Common myeloid progenitor, CD34-positive (primary cell): Measurements from ENCODE around the gene COA5.
A peak's percentile ranks its signal among the peaks of the same experiment; 100 is the strongest.

Source experiments
- CTCF ChIA-PET: fragments of 350-600 bp; sonication (Branson Sonifier 250); formaldehyde crosslinking; loops from one replicate; lab custom pipeline; 2021; ENCODE audit warnings: antibody characterized with exemption; lab: Charles Lee
- POLR2A ChIA-PET: fragments of 350-600 bp; sonication (Branson Sonifier 250); formaldehyde crosslinking; loops from one replicate; lab custom pipeline; 2021; ENCODE audit warnings: antibody characterized with exemption; lab: Charles Lee
- DNase-seq, 3 donors: peaks; one replicate each; pipeline versions ENCODE4 v3.0.0 to v3.0.0-alpha.2; 2013
- H3K27ac ChIP-seq, 2 experiments: 1 replicate in 1 of 2; 2 replicates in 1 of 2; pipeline ENCODE4 v1.7.0; 2013; ENCODE audit warnings: inconsistent platforms in 2 of 2, low read length in 2 of 2, mild to moderate bottlenecking in 2 of 2, low read depth in 1 of 2, moderate library complexity in 1 of 2; ENCODE audit not compliant: severe bottlenecking in 2 of 2, insufficient read depth in 1 of 2, poor library complexity in 1 of 2
- H3K27me3 ChIP-seq, 5 experiments: replicated peaks in 2 of 5; 1 replicate in 3 of 5; 2 replicates in 2 of 5; pipeline versions ENCODE4 v1.6.1 to v1.7.0; 2013; ENCODE audit warnings: low read length in 4 of 5, mild to moderate bottlenecking in 2 of 5, moderate library complexity in 2 of 5, inconsistent platforms in 1 of 5; ENCODE audit not compliant: insufficient read depth in 5 of 5, control insufficient read depth in 4 of 5
- H3K36me3 ChIP-seq, 4 experiments: 1 replicate in 2 of 4; 2 replicates in 2 of 4; pipeline versions ENCODE4 v1.6.1 to v1.7.0; 2013; ENCODE audit warnings: low read length in 3 of 4, control low read depth in 1 of 4, mild to moderate bottlenecking in 1 of 4; ENCODE audit not compliant: control insufficient read depth in 4 of 4, insufficient read depth in 4 of 4
- H3K4me1 ChIP-seq, 4 experiments: 1 replicate in 3 of 4; 2 replicates in 1 of 4; pipeline versions ENCODE4 v1.6.1 to v1.7.1; 2013; ENCODE audit warnings: low read length in 3 of 4, mild to moderate bottlenecking in 3 of 4, control low read depth in 1 of 4, inconsistent platforms in 1 of 4, moderate library complexity in 1 of 4; ENCODE audit not compliant: control insufficient read depth in 4 of 4, insufficient read depth in 4 of 4; ENCODE audit errors: control extremely low read depth in 1 of 4
- H3K4me3 ChIP-seq, 7 experiments: 1 replicate in 4 of 7; 2 replicates in 3 of 7; pipeline versions ENCODE4 v1.5.1 to v1.7.0; 2013; ENCODE audit warnings: mild to moderate bottlenecking in 7 of 7, low read length in 6 of 7, moderate library complexity in 6 of 7, inconsistent platforms in 2 of 7, low read depth in 2 of 7, control low read depth in 1 of 7; ENCODE audit not compliant: insufficient read depth in 4 of 7, control insufficient read depth in 1 of 7; ENCODE audit errors: extremely low read depth in 1 of 7
- H3K9me3 ChIP-seq, 5 experiments: 1 replicate in 4 of 5; 2 replicates in 1 of 5; pipeline versions ENCODE4 v1.6.1 to v1.7.1; 2013; ENCODE audit warnings: low read length in 4 of 5, mild to moderate bottlenecking in 2 of 5, inconsistent platforms in 1 of 5, low read depth in 1 of 5, moderate library complexity in 1 of 5; ENCODE audit not compliant: control insufficient read depth in 4 of 5, insufficient read depth in 2 of 5; ENCODE audit errors: control extremely low read depth in 1 of 5
- WGBS: methylation state at CpG from one replicate; pipeline ENCODE4 v1.1.5; 2013; ENCODE audit not compliant: insufficient coverage; 5-methylcytosine and 5-hydroxymethylcytosine counted together

COA5 gene

GRCh38 chr2:98583816-98584618, 24.3 kb downstream of the COA5 start:
- WGBS: 100% methylated on average over 5 of the region's 10 CpGs
- DNase-seq: no peak
- ChIA-PET POLR2A (no interaction called here), CTCF (interaction anchor here (0.9 to 1.5 kb wide), 5 partner anchors 9 to 23 kb away, joined by 3 to 5 read pairs (median 4); no protein-coding TSS in a partner anchor)
- no peak overlapping the region for H3K4me3 ChIP-seq
- H3K36me3 ChIP-seq: peaks cover 4 to 50% (median 35%) of the 10 kb centered on the region in 4 experiments
- no peak overlapping the region for H3K27ac ChIP-seq
- no peaks in the 10 kb centered on the region for H3K9me3 ChIP-seq
- no peaks in the 10 kb centered on the region for H3K27me3 ChIP-seq
- no peaks in the 10 kb centered on the region for H3K4me1 ChIP-seq

- no peak overlapping the region for H3K4me3 ChIP-seq
- POLR2A ChIA-PET: no interaction called here
- H3K4me1 ChIP-seq: no peaks in the 10 kb centered on the region
- CTCF ChIA-PET: interaction anchor here (0.9 to 1.0 kb wide), 2 partner anchors 8 to 23 kb away, joined by 3 to 5 read pairs; no protein-coding TSS in a partner anchor
- H3K36me3 ChIP-seq: peaks cover 4 to 52% (median 37%) of the 10 kb centered on the region in 4 experiments
- H3K9me3 ChIP-seq: no peaks in the 10 kb centered on the region
- no peak overlapping the region for H3K27ac ChIP-seq
- no peaks in the 10 kb centered on the region for H3K27me3 ChIP-seq
- DNase-seq: no peak
- 100% methylated on average over 3 of the region's 7 CpGs for WGBS
Observed at GRCh38 chr2:98583276-98583675, 25.0 kb downstream of the COA5 start.

- no peaks in the 10 kb centered on the region for H3K27me3 ChIP-seq
- no peak for DNase-seq
- H3K9me3 ChIP-seq: no peaks in the 10 kb centered on the region
- no peaks in the 10 kb centered on the region for H3K4me1 ChIP-seq
- H3K27ac ChIP-seq: no peak overlapping the region
- H3K4me3 ChIP-seq: no peak overlapping the region
- WGBS: 96% methylated on average over 8 of the region's 9 CpGs
- ChIA-PET CTCF (interaction anchor here (1.0 kb wide), 1 partner anchor 24 kb away, joined by 5 read pairs; no protein-coding TSS in a partner anchor), POLR2A (no interaction called here)
- peaks cover 4 to 58% (median 39%) of the 10 kb centered on the region in 4 experiments for H3K36me3 ChIP-seq
Observed at GRCh38 chr2:98582523-98582922, 25.8 kb downstream of the COA5 start.

GRCh38 chr2:98580656-98581284, 27.5 kb downstream of the COA5 start:
- Histone ChIP-seq H3K27me3 (no peaks in the 10 kb centered on the region), H3K4me1 (no peaks in the 10 kb centered on the region), H3K4me3 (no peak overlapping the region), H3K27ac (no peak overlapping the region), H3K36me3 (peaks cover 6 to 64% (median 46%) of the 10 kb centered on the region in 4 experiments), H3K9me3 (no peaks in the 10 kb centered on the region)
- ChIA-PET CTCF (interaction anchor here (1.1 to 1.8 kb wide), 4 partner anchors 9 to 22 kb away, joined by 3 to 6 read pairs (median 4); no protein-coding TSS in a partner anchor), POLR2A (no interaction called here)
- DNase-seq: peak in 2 of 3 donors; percentile 10 to 14
- WGBS: 94% methylated on average over 8 of the region's 10 CpGs

- no peaks in the 10 kb centered on the region for H3K27me3 ChIP-seq
- H3K36me3 ChIP-seq: peaks cover 6 to 64% (median 47%) of the 10 kb centered on the region in 4 experiments
- no peak for DNase-seq
- ChIA-PET POLR2A (no interaction called here), CTCF (interaction anchor here (1.0 to 1.6 kb wide), 4 partner anchors 12 to 487 kb away, joined by 3 to 6 read pairs (median 4); no protein-coding TSS in a partner anchor)
- no peaks in the 10 kb centered on the region for H3K4me1 ChIP-seq
- 90% methylated on average over 4 of the region's 7 CpGs for WGBS
- no peak overlapping the region for H3K27ac ChIP-seq
- no peak overlapping the region for H3K4me3 ChIP-seq
- no peaks in the 10 kb centered on the region for H3K9me3 ChIP-seq
Observed at GRCh38 chr2:98579926-98580325, 28.4 kb downstream of the COA5 start.

- CTCF ChIA-PET: interaction anchor here (1.0 to 1.1 kb wide), 2 partner anchors 8 to 84 kb away, joined by 3 to 4 read pairs; no protein-coding TSS in a partner anchor
- POLR2A ChIA-PET: no interaction called here
- Histone ChIP-seq H3K27ac (no peak overlapping the region), H3K9me3 (no peaks in the 10 kb centered on the region), H3K4me3 (no peak overlapping the region), H3K27me3 (no peaks in the 10 kb centered on the region), H3K36me3 (peaks cover 6 to 58% (median 50%) of the 10 kb centered on the region in 4 experiments), H3K4me1 (no peaks in the 10 kb centered on the region)
- DNase-seq: no peak
- 99% methylated on average over 7 of the region's 9 CpGs for WGBS
Observed at GRCh38 chr2:98578231-98578630, 30.1 kb downstream of the COA5 start.
